Neural crest cell (in vitro differentiated cells): ENCODE data around the gene POLR1A. TPM values are rescaled to one million over a fixed set of nuclear protein-coding genes. Genes with fewer than 3 reads are reported as not detected.

Experiments used
- DNase-seq: peaks from one replicate; pipeline ENCODE4 v3.0.0; 2021; ENCODE audit warnings: low read depth, mixed read lengths, low spot score
- H3K27ac Mint-ChIP-seq: one replicate; pipeline ENCODE4 v1.8.0; 2021; ENCODE audit warnings: mild to moderate bottlenecking, mixed read lengths; ENCODE audit not compliant: unreplicated experiment
- H3K27me3 Mint-ChIP-seq: 2 replicates; pipeline ENCODE4 v1.8.0; 2021; ENCODE audit warnings: low read depth, mild to moderate bottlenecking, mixed read lengths
- H3K36me3 Mint-ChIP-seq: 2 replicates; pipeline ENCODE4 v1.8.0; 2021; ENCODE audit warnings: low read depth, mild to moderate bottlenecking, mixed read lengths
- H3K4me1 Mint-ChIP-seq: 2 replicates; pipeline ENCODE4 v1.8.0; 2021; ENCODE audit warnings: mixed read lengths
- H3K4me3 Mint-ChIP-seq: one replicate; pipeline ENCODE4 v1.8.0; 2021; ENCODE audit warnings: mild to moderate bottlenecking, mixed read lengths
- H3K9me3 Mint-ChIP-seq: 2 replicates; pipeline ENCODE4 v1.8.0; 2021; ENCODE audit warnings: mixed read lengths
- total RNA-seq: library from RNA; stranded (reverse); gene quantifications from 2 replicates; pipeline ENCODE4 v1.2.1, GENCODE V29; 2021
- TF ChIP-seq, protein P1 (sequence below): fragments of 200-600 bp; sonication (generic); conservative IDR thresholded peaks from 2 replicates; pipeline ENCODE4 v1.5.0; 2021; ENCODE audit warnings: antibody characterized with exemption, mild to moderate bottlenecking

Gene POLR1A
- total RNA-seq, 1 donor from 2014 or later = 67.8 TPM

DNA sequence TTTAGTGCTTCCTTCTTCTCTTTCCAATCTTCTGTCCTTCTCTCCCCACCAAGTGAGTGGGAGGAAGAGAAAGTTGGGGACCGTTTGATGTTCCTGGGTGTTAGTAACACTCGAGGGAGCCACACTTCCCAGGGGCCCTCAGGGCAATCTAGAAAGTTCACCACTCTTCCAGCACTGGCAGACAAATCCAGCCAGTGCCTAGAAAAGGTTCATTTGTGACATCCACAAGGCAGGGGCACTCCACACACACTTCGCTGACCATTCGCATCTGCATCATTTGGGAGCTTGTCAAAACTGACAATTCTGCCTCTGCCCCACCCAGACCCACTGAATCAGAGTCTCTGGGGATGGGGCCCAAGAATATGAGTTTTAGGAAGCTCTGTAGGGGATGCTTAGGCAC, 130.1 kb downstream of the POLR1A start:
- TF ChIP-seq, protein P1, sequence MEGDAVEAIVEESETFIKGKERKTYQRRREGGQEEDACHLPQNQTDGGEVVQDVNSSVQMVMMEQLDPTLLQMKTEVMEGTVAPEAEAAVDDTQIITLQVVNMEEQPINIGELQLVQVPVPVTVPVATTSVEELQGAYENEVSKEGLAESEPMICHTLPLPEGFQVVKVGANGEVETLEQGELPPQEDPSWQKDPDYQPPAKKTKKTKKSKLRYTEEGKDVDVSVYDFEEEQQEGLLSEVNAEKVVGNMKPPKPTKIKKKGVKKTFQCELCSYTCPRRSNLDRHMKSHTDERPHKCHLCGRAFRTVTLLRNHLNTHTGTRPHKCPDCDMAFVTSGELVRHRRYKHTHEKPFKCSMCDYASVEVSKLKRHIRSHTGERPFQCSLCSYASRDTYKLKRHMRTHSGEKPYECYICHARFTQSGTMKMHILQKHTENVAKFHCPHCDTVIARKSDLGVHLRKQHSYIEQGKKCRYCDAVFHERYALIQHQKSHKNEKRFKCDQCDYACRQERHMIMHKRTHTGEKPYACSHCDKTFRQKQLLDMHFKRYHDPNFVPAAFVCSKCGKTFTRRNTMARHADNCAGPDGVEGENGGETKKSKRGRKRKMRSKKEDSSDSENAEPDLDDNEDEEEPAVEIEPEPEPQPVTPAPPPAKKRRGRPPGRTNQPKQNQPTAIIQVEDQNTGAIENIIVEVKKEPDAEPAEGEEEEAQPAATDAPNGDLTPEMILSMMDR = no peak
- H3K9me3 Mint-ChIP-seq = peaks cover 11% of the 10 kb centered on the region
- DNase-seq = no peak
- no peaks in the 10 kb centered on the region for H3K27me3 Mint-ChIP-seq
- no peak overlapping the region for H3K4me3 Mint-ChIP-seq
- H3K4me1 Mint-ChIP-seq = no peaks in the 10 kb centered on the region
- H3K36me3 Mint-ChIP-seq = peaks cover 3% of the 10 kb centered on the region
- H3K27ac Mint-ChIP-seq = no peak overlapping the region

DNA sequence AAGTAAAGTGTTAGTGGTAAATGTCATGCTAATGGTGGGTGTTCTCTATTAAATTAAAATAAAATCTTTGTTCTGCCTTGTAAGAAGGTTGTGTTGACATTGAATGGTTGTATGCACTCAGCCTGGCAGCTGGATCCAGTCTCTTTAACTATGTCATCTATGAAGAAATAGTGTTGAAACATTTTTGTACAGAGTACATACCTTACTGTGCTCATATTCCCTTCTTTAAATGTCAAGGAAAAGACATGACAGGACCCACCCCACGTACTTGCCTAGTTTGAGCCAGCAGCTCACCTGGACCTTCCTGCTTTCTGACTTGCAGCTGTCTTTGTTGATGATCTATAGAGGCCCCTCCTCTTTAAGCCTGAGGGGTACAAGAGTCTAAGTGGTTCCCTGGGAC, 131.3 kb downstream of the POLR1A start:
- no peaks in the 10 kb centered on the region for H3K27me3 Mint-ChIP-seq
- peaks cover 3% of the 10 kb centered on the region for H3K36me3 Mint-ChIP-seq
- no peak overlapping the region for H3K27ac Mint-ChIP-seq
- peaks cover 8% of the 10 kb centered on the region for H3K9me3 Mint-ChIP-seq
- H3K4me3 Mint-ChIP-seq = no peak overlapping the region
- DNase-seq = no peak
- TF ChIP-seq, protein P1 = no peak
- H3K4me1 Mint-ChIP-seq = no peaks in the 10 kb centered on the region

DNA sequence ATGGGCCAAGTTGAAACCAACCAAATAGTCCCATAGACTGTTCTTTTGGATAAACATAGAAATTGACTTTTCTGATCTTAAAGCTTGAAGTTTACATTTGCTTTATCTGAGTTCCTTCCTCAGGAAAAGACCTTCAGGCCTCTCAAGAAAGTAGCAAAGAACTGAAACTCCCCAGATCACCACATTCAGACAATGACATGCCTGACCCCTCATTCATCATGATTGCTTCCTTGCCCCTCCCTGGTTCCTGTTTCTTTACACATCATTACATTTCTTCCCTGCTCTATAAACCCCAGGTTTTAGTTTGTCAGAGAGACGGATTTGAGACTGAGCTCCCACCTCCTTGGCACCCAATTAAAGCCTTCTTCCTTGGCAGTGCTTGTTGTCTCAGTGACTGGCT, 133.3 kb downstream of the POLR1A start:
- Mint-ChIP-seq H3K4me1 (no peaks in the 10 kb centered on the region), H3K4me3 (no peak overlapping the region), H3K36me3 (peaks cover 3% of the 10 kb centered on the region), H3K27ac (peak overlapping the region; percentile 15), H3K9me3 (peaks cover 8% of the 10 kb centered on the region), H3K27me3 (no peaks in the 10 kb centered on the region)
- TF ChIP-seq, protein P1 = no peak
- DNase-seq = no peak

DNA sequence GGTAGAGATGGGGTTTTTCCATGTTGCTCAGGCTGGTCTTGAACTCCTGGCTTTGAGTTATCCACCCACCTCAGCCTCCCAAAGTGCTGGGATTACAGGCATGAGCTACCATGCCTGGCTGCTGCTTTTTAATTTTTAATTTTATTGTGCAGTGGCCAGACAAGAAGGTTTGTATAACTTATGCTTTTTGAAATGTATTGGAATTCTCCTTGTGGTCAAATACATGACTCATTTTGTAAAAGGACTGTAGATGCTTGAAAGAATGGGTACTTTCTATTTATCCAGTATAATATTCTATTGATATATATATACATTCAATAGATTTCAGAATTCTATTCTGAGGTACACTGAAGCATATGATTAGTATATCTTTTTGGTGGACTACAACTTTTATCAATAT, 134.3 kb downstream of the POLR1A start:
- H3K27me3 Mint-ChIP-seq = no peaks in the 10 kb centered on the region
- DNase-seq = no peak
- H3K4me1 Mint-ChIP-seq = no peaks in the 10 kb centered on the region
- no peak overlapping the region for H3K4me3 Mint-ChIP-seq
- peaks cover 8% of the 10 kb centered on the region for H3K9me3 Mint-ChIP-seq
- peaks cover 3% of the 10 kb centered on the region for H3K36me3 Mint-ChIP-seq
- H3K27ac Mint-ChIP-seq = no peak overlapping the region
- TF ChIP-seq, protein P1 = no peak

Other genes with a start within 250 kb of the POLR1A start
- 16.0 and 17.6 TPM in 2 replicates for gene ST3GAL5, start 216.9 kb downstream of the POLR1A start, total RNA-seq
- gene PTCD3, start 349 bp upstream of the POLR1A start, total RNA-seq = 147 and 150 TPM in 2 replicates
- 117 and 120 TPM in 2 replicates for gene IMMT, start 89.6 kb upstream of the POLR1A start, total RNA-seq
- 36.9 and 45.7 TPM in 2 replicates for gene MRPL35, start 93.6 kb upstream of the POLR1A start, total RNA-seq
- gene REEP1, start 231.7 kb upstream of the POLR1A start, total RNA-seq = 12.0 and 12.3 TPM in 2 replicates